ENCODE results near the gene CEMP1. TPM values are rescaled to one million over a fixed set of nuclear protein-coding genes. Genes with fewer than 3 reads are reported as not detected.
A peak's percentile ranks its signal among the peaks of the same experiment; 100 is the strongest.
"Not testable (repeated sequence)": the region's sequence is repeated elsewhere in the genome, so short reads cannot be mapped to it uniquely, and the experiment has no call there.

Gene CEMP1
- total RNA-seq, result 1 to 10 TPM in 1 of 4 donors, under 1 TPM in 1, not detected in 2; 0.46 to 3.3 TPM

DNA sequence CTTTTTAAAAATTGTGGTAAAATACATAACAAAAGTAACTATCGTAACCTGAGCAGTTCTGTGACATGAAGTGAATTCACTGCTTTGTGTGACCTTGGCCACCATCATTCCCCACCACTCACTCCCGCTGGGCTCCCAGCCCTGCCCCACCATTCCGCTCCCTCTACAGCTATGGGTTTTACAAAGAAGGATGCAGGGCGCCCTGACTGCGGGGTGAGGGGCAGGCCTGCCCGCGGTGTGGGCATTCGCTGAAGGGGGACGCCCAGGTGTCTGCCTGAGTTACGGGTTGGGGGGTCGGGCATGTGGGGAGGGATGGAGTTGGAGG is at the start of gene CEMP1:
Gene CEMP1, minus strand, starts transcription at position 38 of the 325 bp plus-strand sequence. CDS start 335 bp downstream, outside the sequence.
- H3K27me3 ChIP-seq, result no peaks in the 10 kb centered on the region
- DNase-seq, result peak in 1 of 2 donors; percentile 52
- TF ChIP-seq POLR2A (IDR thresholded peaks at IDR 0.05), result no peak
- no peaks in the 10 kb centered on the region for H3K36me3 ChIP-seq
- no peaks in the 10 kb centered on the region for H3K4me1 ChIP-seq
- peak within 1 kb of the TSS; percentile 64 to 76 for H3K4me3 ChIP-seq
- intact Hi-C loops (cut with DNase I; ENCODE audit: low total_unique reads), result no loop called here
- no peaks in the 10 kb centered on the region for H3K9me3 ChIP-seq
- peak within 1 kb of the TSS; percentile 92 to 96 for H3K27ac ChIP-seq

- H3K36me3 ChIP-seq; H3K27me3 ChIP-seq; H3K4me1 ChIP-seq; H3K4me3 ChIP-seq; DNase-seq; H3K27ac ChIP-seq; H3K9me3 ChIP-seq; intact Hi-C loops (cut with DNase I; ENCODE audit: low total_unique reads): not testable (repeated sequence)
These were observed 49.6 kb upstream of the CEMP1 start for GRCh38 chr16:2580818-2581217.

GRCh38 chr16:2580143-2580542 is 48.9 kb upstream of the CEMP1 start:
- H3K36me3 ChIP-seq; H3K9me3 ChIP-seq; H3K4me1 ChIP-seq; intact Hi-C loops (cut with DNase I; ENCODE audit: low total_unique reads); H3K27ac ChIP-seq; H3K4me3 ChIP-seq; DNase-seq; H3K27me3 ChIP-seq: not testable (repeated sequence)

- intact Hi-C loops (cut with DNase I; ENCODE audit: low total_unique reads); H3K9me3 ChIP-seq; H3K4me1 ChIP-seq; DNase-seq; H3K4me3 ChIP-seq; H3K27ac ChIP-seq; H3K36me3 ChIP-seq; H3K27me3 ChIP-seq: not testable (repeated sequence)
These were observed 47.7 kb upstream of the CEMP1 start for GRCh38 chr16:2578905-2579304.

DNA sequence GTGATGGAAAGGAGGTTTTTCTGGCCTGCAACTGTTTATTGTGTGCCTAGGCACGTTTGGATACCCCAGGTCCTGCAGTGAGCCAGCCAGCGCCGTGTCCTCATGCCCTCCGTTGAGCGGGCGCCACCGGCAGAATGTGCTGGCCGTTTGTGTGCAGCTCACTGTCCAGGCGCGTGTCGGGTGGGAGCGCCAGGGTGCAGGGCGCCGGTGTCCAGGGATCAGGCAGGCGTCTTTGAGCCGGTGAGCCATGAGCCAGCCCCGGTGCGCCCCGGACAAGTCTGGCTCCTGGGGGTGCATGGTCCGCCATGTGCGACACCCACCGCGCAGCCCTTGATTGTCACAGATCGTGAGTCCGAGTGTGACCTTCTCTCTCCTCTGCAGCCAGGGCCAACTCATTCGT is 45.8 kb upstream of the CEMP1 start:
- intact Hi-C loops (cut with DNase I; ENCODE audit: low total_unique reads); H3K4me1 ChIP-seq; H3K27me3 ChIP-seq; H3K27ac ChIP-seq; H3K36me3 ChIP-seq; H3K9me3 ChIP-seq; DNase-seq; H3K4me3 ChIP-seq: not testable (repeated sequence)

- H3K4me1 ChIP-seq; H3K27ac ChIP-seq; intact Hi-C loops (cut with DNase I; ENCODE audit: low total_unique reads); DNase-seq; H3K4me3 ChIP-seq; H3K36me3 ChIP-seq; H3K9me3 ChIP-seq; H3K27me3 ChIP-seq: not testable (repeated sequence)
These were observed 44.6 kb upstream of the CEMP1 start for GRCh38 chr16:2575839-2576238.

DNA sequence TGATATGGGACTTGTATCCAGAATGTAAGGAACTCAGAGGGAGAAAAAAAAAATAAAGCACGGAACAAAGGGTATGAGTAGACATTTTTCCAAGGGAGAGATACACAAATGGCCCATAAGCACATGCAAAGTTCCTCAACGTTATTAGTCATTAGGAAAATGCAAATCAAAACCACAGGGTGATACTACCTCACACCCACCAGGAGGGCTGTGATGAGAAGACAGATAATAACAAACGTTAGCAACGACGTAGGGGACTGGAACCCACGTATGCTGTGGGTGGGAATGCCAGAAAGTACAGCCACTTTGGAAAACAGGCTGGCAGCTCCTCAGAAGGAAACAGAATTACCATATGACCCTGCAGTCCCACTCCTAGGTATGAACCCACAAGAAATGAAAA is 41.5 kb upstream of the CEMP1 start:
- intact Hi-C loops (cut with DNase I; ENCODE audit: low total_unique reads); H3K36me3 ChIP-seq: not testable (repeated sequence)

DNA sequence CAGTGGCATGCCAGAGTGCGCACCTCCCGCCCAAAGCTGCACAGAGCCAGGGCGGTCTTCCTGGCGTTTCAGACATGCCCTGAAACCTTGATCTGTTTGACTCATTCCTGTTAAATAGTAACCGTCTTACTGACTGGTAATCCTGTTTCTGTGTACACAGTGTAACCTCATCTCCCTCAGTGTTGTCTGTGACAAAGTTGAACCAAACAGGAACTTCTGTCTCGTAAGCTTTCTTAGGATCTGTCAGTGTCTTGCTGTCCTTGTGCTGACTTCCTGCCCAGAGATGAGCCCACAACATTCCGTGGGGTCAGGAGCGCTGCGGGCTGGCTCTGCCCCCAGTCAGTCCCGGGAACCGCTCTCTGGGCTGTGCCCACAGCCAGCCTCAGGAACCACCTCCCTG is 37.4 kb upstream of the CEMP1 start:
- H3K27me3 ChIP-seq; H3K36me3 ChIP-seq; H3K4me3 ChIP-seq; H3K4me1 ChIP-seq; intact Hi-C loops (cut with DNase I; ENCODE audit: low total_unique reads); DNase-seq; H3K9me3 ChIP-seq; H3K27ac ChIP-seq: not testable (repeated sequence)

More for the DNA sequence above, 41.5 kb upstream of the CEMP1 start:
- not testable (repeated sequence) for H3K27ac ChIP-seq, H3K4me3 ChIP-seq, H3K4me1 ChIP-seq, DNase-seq, H3K9me3 ChIP-seq, H3K27me3 ChIP-seq

DNA sequence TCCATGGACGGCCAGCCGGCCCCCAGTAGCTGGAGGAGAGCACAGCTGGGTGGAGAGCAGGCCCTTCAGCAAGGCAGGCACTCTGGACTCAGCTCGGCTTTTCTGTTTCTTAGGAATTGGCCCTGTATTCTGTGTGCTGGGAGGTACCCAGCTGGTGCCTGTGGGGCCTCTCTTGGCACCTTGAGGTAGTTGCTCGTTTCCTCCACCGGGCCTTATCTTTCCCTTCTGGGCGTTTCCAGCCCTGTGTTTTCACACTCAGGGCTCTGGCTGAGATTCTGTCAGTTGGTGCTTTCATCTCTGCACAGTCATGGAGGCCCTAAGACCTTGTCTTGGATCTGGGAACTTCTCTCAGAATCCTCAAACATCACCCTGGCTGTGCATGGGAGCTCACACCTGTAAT is 36.3 kb upstream of the CEMP1 start:
- H3K27ac ChIP-seq; intact Hi-C loops (cut with DNase I; ENCODE audit: low total_unique reads); H3K4me1 ChIP-seq; DNase-seq; H3K36me3 ChIP-seq; H3K27me3 ChIP-seq; H3K4me3 ChIP-seq; H3K9me3 ChIP-seq: not testable (repeated sequence)

DNA sequence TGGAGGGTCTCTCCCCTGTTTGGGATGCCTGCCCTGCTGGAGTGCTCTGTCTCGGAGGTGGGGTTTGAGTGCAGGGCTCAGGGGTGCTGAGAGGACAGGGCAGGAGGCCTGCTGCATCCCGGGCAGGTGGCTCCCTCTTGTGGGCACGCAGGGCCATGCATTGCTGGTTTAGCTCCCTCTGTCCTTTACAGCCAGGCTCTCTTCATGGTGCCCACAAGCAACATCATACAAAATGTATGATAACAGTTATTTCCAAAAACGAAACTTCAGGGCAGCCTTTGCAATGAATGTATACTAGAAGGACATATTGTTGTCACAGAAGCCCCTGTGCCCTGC is 29.6 kb upstream of the CEMP1 start:
- TF ChIP-seq CTCF (IDR thresholded peaks at IDR 0.05), result peak in 2 of 4 experiments; percentile 10 to 38
- H3K27ac ChIP-seq; H3K9me3 ChIP-seq; H3K36me3 ChIP-seq; H3K4me1 ChIP-seq; H3K27me3 ChIP-seq; H3K4me3 ChIP-seq; intact Hi-C loops (cut with DNase I; ENCODE audit: low total_unique reads): not testable (repeated sequence)
- DNase-seq, result peak; percentile 49 to 64

GRCh38 chr16:2560131-2560797 is 29.1 kb upstream of the CEMP1 start:
- intact Hi-C loops (cut with DNase I; ENCODE audit: low total_unique reads); H3K27ac ChIP-seq; H3K4me3 ChIP-seq; H3K4me1 ChIP-seq; DNase-seq; H3K27me3 ChIP-seq; H3K36me3 ChIP-seq; H3K9me3 ChIP-seq: not testable (repeated sequence)

GRCh38 chr16:2557150-2557549 is 25.9 kb upstream of the CEMP1 start:
- H3K4me1 ChIP-seq; H3K27ac ChIP-seq; H3K27me3 ChIP-seq; DNase-seq; H3K9me3 ChIP-seq; H3K36me3 ChIP-seq; intact Hi-C loops (cut with DNase I; ENCODE audit: low total_unique reads); H3K4me3 ChIP-seq: not testable (repeated sequence)

GRCh38 chr16:2554709-2555425 is 23.7 kb upstream of the CEMP1 start:
- H3K4me3 ChIP-seq; DNase-seq; H3K27ac ChIP-seq; H3K4me1 ChIP-seq; H3K27me3 ChIP-seq; H3K36me3 ChIP-seq; H3K9me3 ChIP-seq; intact Hi-C loops (cut with DNase I; ENCODE audit: low total_unique reads): not testable (repeated sequence)

All from uterus (tissue), 4 donors.